Stimulated activated CD8-positive, alpha-beta memory T cell treated with anti-CD3 and anti-CD28 coated beads, Interleukin-7, amount 100 ng/mL, for 4 hours (primary cell): Measurements from ENCODE around the gene ALG12.

Source experiments
- DNase-seq, 2 donors: peaks; one replicate each; pipeline ENCODE4 v3.0.0-alpha.2; 2020; ENCODE audit warnings: low read depth in 2 of 2

Gene ALG12

DNA sequence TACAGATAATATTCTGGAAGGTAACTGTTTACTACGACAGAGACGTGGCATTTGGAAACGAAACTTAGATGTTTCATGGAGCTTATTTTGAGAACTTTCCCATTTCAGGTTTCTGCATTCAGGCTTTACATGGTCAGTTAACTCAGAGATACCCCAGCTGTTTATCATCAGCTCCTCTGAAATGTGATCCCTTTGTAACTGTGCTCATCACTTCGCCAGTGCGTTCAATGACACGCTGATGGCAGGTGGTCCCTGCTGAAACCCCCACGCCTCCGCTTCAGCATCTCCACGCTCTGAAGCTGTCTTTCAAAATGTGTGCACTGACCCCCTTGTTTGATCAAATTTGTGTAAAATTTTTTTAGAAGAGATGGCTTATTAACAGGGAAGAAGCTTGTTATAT lies 30.5 kb downstream of the ALG12 start:
- no peak for DNase-seq

DNA sequence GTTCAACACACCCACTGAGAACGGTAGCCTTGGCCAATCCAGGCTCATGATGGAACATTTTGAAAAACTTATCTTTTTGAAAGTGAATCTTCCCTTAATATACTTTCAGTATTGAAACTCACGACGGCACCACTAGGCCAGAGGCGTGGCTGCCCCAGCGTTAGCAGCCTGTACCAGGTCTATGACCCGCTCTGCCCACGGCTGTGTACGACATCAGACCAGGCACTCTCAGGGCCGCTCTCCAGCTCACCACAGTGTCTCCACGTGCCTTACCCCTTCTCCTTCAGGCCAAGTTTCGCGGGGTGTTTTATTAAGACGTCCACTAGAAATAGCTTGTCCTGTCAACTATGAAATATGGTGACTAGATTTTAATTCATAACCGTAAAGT lies 31.2 kb downstream of the ALG12 start:
- DNase-seq = no peak

DNA sequence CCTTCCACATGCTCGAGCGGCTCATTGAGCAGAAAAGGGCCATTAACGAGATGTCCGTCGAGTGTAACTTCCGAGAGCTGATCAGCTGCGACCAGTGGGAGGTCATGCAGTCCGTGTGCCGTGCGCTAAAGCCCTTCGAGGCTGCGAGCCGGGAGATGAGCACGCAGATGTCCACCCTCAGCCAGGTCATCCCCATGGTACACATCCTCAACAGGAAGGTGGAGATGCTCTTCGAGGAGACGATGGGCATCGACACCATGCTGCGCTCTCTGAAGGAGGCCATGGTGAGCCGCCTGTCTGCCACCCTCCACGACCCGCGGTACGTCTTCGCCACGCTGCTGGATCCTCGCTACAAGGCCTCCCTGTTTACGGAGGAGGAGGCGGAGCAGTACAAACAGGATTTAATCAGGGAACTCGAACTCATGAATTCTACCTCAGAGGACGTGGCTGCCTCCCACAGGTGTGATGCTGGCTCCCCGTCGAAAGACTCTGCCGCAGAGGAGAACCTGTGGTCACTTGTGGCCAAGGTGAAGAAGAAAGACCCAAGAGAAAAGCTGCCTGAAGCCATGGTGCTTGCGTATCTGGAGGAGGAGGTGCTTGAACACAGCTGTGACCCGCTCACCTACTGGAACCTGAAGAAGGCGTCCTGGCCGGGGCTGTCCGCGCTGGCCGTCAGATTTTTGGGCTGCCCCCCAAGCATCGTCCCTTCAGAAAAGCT lies 31.7 kb downstream of the ALG12 start:
- DNase-seq = no peak

DNA sequence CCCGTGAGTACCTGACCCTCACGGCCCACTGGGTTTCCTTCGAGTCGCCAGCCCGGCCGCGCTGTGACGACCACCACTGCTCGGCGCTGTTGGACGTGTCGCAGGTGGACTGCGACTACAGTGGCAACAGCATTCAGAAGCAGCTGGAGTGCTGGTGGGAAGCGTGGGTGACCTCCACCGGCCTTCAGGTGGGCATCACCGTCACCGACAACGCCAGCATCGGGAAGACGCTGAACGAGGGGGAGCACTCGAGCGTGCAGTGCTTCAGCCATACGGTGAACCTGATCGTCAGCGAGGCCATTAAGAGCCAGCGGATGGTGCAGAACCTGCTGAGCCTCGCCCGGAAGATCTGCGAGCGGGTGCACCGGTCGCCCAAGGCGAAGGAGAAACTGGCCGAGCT lies 32.4 kb downstream of the ALG12 start:
- DNase-seq = no peak

DNA sequence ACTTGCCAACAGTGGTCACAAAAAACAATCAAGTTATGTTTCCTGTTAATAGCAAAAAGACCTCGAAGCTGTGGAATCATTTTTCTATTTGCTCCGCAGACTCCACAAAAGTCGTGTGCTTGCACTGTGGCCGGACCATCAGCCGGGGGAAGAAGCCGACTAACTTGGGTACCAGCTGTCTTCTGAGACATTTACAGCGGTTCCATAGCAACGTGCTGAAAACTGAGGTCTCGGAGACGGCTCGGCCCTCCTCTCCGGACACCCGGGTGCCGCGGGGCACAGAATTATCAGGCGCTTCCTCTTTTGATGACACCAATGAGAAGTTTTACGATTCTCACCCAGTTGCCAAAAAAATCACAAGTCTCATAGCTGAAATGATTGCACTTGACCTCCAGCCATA lies 33.0 kb downstream of the ALG12 start:
- DNase-seq = no peak

DNA sequence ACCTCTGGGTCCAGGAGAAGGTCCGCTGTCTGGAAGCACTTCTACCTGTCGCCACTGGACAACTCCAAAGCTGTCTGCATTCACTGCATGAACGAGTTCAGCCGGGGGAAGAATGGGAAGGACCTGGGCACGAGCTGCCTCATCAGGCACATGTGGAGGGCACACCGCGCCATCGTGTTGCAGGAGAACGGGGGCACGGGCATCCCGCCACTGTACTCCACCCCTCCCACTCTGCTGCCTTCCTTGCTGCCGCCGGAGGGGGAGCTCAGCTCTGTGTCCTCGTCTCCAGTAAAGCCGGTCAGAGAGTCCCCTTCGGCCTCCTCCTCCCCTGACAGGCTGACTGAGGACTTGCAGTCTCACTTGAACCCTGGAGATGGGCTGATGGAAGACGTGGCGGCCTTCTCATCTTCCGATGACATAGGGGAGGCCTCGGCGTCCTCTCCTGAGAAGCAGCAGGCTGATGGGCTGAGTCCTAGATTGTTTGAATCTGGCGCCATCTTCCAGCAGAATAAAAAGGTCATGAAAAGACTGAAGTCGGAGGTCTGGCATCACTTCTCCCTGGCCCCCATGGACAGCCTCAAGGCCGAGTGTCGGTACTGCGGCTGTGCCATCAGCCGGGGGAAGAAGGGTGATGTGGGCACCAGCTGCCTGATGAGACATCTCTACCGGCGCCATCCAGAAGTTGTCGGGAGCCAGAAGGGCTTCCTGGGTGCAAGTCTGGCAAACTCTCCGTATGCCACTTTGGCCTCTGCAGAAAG lies 33.6 kb downstream of the ALG12 start:
- no peak for DNase-seq

DNA sequence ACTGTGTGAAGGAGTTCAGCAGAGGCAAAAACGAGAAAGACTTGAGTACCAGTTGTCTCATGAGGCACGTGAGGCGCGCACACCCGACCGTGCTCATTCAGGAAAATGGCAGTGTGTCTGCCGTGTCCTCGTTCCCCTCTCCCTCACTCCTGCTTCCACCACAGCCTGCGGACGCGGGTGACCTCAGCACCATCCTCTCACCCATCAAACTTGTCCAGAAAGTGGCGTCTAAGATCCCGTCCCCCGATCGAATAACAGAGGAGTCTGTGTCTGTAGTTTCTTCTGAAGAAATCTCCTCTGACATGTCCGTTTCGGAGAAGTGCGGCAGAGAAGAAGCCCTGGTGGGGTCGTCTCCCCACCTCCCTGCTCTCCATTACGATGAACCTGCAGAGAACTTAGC lies 34.2 kb downstream of the ALG12 start:
- DNase-seq = no peak

DNA sequence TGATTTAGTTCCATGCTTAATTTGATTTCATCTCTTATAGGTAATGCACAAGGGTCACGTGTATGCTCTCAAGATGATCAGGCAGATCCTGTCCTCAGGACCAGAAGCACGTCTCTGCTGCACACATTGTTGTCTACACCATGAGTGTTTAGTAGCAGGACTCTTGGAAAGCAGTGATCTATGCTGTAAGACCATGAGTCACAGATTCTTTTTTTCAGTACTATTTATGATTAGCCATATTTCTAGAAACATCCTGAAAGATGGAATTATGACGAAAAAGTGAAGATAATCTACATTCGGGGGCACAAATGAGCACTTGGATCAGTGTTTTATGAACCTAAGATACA lies 35.0 kb downstream of the ALG12 start:
- DNase-seq = no peak

DNA sequence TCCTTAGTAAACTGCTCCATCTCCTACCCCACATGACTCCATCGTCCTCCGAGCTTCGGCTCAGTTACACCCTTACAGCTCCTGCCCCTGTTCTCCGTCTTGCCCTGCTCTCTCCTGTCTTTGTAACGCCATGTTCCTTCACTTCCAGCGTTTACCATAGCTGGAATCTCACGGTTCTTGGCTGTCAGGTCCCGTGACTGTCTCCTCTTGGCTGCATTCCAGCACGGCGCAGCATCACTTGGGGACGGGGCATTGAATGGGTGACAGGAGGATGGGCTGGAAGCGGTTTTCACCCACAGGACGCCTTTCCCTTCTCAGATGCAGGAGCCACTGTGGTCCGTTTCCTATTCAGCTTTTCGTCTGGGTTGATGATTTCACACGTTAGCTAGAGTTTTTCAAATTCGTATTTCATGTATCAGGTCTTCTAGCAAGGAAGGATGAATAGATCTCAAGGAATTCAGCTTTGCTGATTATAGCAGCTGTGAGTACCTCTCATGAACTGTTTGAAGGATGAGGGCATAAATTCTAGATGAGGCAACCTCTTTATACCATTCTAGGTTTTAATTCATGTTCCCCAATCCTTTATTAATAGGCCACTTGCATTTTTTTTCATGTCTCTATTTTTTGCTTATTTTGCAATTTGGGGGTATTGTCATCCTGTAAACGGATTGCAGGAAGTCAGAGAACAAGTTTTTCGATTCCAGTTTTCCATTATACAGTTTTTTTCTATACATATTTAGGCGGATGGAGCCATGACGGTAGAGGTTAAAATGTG lies 35.5 kb downstream of the ALG12 start:
- no peak for DNase-seq

DNA sequence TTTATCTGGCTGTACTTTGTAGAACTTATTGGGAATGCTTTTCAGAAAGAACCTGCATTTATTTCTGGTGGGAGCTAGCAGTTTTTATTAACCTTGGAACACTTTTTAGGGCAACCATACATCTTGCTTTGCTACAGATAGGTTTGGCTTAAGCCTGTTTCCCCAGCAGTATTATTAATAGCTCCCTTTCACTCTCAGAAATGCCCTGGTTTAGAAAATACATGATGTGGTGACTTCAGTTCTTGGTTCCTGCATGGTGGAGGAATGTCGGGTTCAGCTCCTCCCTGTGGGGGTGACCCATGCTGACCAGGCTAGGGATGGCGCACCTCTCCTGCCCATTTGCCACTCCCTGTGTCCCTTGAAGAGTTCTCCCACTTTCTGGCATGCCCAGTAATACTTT lies 36.4 kb downstream of the ALG12 start:
- no peak for DNase-seq

DNA sequence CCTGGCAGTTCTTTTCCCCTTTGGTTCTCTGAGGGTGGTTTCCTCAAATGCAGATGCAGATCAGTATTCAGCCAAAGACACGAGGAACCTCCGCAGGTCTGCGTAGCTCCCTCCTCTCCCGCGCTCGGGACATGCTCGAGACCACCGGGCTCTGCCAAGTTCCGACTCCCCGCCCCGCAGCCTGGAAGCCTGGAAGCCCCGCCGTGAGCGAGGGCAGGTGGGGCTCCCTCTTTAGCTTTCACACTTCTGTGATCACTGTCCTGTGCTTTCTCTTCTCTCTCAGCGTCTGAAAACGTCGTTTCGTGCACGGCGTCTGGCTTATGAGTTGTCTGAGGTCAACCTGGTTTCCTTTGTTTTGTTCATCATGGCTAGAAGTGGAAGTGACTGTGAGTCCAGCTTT lies 38.0 kb downstream of the ALG12 start:
- no peak for DNase-seq

DNA sequence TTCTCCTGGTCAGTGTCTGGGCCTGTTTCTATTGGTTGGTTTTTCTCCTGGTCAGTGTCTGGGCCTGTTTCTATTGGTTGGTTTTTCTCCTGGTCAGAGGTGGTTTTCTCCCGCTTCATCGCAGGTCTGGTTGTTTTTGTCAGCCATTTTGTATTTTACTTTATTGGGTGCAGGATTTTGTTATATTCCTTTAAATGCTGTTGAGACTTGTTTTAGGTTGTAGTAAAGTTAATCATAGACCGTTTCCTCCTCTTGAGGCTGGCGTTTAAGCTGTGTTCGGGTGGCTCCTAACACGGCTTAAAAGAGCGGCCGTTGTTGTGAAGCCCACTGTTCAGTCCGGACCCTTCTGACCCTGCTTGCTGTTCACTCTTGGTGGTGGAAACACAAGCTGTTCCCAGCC lies 38.4 kb downstream of the ALG12 start:
- DNase-seq = no peak

DNA sequence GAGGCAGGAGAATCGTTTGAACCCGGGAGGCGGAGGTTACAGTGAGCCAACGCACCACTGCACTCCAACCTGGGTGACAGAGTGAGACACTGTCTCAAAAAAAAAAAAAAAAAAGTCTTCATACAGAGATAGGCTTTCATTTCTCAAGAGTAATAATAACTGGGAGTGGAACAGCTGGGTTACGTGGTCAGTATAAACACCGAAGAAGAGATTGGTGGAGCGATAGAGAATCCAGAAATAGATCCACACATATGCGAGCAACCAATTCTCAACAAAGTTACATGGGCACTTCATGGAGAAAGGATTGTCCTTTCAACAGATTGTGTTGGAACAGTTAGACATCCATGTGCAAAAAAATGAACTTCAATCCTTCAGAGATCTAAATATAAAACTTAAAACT lies 40.0 kb downstream of the ALG12 start:
- DNase-seq = no peak

DNA sequence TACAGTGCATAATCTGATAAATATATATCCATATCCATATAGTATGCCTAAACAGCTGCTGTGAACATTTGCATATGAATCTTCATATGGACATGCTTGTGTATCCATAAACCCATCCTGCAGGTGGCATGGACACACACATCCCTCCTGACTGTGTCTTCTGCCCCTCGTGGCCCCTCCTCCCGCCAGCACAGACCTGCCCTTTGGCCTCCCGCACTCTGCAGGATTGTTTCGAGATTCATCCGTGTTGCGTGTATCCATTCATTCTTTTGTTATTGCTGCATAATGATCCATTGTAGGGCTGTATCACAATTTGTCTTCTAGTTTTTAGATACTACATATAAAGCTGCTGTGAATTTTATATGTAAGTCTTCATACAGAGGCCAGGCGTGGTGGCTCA lies 40.6 kb downstream of the ALG12 start:
- DNase-seq = no peak

DNA sequence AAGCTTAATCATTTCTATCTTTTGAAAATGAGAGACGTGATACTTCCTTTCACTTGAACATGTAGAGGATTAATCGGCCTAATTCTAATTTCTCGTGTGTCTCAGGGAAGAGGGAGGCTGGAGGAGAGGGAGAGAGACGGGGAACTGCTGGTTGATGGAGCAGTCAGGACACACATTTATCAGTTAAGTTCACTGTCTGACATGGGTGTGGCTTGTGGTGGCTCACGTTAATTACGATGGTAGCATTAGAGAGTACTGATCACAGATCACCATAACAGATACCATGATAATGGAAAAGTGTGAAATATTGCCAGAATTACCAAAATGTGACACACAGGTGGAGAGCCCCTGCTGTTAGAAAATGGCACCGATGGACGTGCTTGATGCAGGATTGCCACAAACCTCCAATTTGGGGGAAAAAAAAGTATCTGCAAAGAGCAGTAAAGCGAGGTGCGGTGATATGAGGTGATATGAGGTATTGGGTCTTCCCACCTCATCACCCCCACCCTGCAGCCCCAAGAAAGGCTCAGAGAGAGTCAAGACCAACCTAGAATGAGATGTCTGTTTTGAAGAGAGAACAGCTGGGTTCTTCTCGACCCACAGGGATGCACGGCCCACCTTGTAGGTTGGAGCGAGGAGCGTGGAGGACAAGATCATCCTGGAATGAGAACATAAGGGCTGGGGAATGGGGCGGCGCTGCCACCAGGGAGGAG lies 44.9 kb downstream of the ALG12 start:
- DNase-seq = no peak

DNA sequence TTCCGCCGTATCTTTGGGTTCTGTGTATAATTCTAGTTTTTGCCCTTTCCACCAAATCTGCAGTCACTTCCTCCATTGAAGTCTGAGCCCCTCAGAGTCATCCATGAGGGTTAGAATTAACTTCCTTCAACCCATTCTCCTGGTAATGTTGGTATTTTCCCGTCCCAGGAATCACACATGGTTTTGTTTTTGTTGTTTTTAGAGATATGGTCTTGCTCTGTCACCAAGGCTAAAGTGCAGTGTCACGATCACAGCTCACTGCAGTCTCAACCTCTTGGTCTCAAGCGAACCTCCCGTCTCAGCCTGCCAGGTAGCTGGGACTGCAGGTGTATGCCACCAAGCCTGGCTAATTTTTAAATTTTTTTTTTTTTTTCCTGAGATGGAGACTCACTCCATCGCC lies 45.9 kb downstream of the ALG12 start:
- no peak for DNase-seq

DNA sequence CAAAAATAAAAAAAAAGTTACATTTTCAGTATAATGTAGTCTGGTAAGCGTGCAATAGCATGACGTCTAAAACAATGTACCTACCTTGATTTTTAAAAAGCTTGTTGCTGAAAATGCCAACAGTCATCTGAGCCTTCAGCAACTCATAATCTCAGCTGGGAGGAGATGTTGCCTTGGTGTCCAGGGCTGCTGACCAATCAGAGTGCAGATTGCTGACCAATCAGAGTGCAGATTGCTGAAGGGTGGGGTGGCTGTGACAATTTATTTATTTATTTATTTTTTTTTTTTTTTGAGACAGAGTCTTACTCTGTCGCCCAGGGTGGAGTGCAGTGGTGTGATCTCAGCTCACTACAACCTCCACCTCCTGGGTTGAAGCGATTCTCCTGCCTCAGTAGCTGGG lies 46.8 kb downstream of the ALG12 start:
- no peak for DNase-seq

DNA sequence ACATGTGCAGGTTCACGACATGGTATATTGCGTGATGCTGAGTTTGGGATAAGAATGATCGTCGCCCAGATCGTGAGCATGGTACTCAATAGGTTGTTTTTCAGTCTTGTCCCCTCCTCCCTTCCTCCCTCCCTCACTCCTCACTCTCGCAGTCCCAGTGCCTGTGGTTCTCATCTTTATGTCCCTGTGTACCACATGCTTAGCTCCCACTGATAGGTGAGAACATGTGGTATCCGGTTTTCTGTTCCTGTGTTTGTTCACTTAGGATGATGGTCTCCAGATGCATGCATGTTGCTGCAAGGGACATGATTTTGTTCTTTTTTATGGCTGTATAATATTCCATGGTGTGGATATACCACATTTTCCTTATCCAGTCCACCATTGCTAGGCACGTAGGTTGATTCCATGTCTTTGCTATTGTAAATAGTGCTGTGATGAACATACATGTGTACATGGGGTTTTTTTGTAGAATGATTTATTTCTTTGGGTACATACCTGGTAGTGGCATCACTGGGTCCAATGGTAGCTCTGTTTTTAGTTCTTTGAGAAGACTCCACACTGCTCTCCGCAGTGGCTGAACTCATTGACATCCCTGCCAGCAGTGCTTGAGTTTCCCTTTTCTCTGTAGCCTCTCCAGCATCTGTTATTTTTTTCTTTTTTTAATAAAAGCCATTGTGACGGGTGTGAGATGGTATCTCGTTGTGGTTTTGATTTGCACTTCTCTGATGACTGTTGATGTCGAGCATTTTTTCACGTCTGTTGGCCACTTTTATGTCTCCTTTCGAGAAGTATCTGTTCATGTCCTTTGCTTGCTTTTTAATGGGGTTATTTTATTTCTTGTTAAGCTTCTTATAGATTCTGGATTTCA lies 48.2 kb downstream of the ALG12 start:
- DNase-seq = no peak

DNA sequence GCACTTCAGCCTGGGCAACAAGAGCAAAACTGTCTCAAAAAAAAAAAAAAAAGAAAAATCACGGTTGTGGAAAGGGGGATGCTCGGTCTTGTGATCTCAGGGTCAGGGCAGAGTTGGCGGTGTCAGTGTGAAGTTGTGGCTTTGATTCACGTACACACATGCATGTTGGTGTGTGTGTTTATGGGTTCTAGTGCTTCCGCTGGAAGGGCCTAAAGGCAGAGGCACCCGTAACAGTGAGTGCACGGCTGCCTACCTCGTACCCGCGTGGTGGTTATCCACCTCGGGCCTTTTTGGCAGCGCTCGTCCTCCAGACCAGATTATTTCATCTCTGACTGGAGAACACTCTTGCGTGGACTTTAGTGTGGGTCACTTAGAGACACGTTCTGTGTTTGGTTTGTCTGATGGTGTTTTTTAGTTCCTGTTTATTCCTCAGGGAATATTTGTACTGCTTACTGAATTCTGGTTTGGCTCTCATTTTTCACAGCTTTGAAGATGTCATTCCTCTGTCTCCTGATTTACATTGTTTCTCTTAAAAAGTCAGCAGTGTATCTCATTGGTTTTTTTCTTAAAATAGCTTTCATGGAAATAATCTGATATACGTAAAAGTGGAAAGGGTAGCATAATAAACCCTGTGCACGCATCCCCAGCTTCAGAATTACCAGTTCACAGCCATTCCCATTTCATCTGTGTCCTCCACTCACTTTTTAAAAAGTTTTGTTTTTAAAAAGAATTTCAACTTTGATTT lies 49.0 kb downstream of the ALG12 start:
- DNase-seq = peak in 1 of 2 donors; percentile 6
